Left lung (tissue), 10 donors: ENCODE measurements around the gene CCDC184. TPM values are rescaled to one million over a fixed set of nuclear protein-coding genes. Genes with fewer than 3 reads are reported as not detected.

ENCODE experiments used
- ATAC-seq: fragments of 200-7000 bp; cut with Tn5 transposase; one replicate; pipeline ENCODE4 v1.9.1; 2020; ENCODE audit warnings: moderate library complexity
- DNase-seq, 4 donors: peaks; one replicate each; pipeline ENCODE4 v3.0.0-alpha.2; 2013 to 2020
- H3K27ac ChIP-seq, 2 donors: fragments of 200-600 bp; sonication (generic) in 1 of 2; one replicate each; pipeline versions ENCODE4 v1.5.0 to v1.8.0; 2020 to 2021
- H3K27me3 ChIP-seq, 2 donors: fragments of 200-600 bp; sonication (generic) in 1 of 2; one replicate each; pipeline versions ENCODE4 v1.5.0 to v1.8.0; 2020 to 2021
- H3K36me3 ChIP-seq, 2 donors: fragments of 200-600 bp; sonication (generic) in 1 of 2; one replicate each; pipeline versions ENCODE4 v1.5.0 to v1.8.0; 2020 to 2021
- H3K4me1 ChIP-seq, 2 donors: fragments of 200-600 bp; one replicate each; pipeline ENCODE4 v1.8.0; 2021
- H3K4me3 ChIP-seq, 2 donors: fragments of 200-600 bp; sonication (generic) in 1 of 2; one replicate each; pipeline versions ENCODE4 v1.5.0 to v1.8.0; 2020 to 2021; ENCODE audit warnings: mild to moderate bottlenecking in 1 of 2
- H3K9me3 ChIP-seq, 2 donors: fragments of 200-600 bp; sonication (generic) in 1 of 2; one replicate each; pipeline versions ENCODE4 v1.5.0 to v1.8.0; 2020 to 2021
- CTCF ChIP-seq, 2 donors: fragments of 200-600 bp; sonication (generic) in 1 of 2; IDR thresholded peaks; one replicate each; pipeline versions ENCODE4 v1.5.0 to v1.8.0; 2021; ENCODE audit warnings: antibody characterized with exemption in 2 of 2
- intact Hi-C, 2 donors: fragments of 100-400 bp; cut with DNase I; formaldehyde crosslinking; loops; one replicate each; pipeline versions ENCODE4 v1.11.2 to v1.14.2; 2022
- polyA plus RNA-seq, 6 donors: library from polyadenylated mRNA; unstranded; fragments of 120-200 nt; gene quantifications; one replicate each; pipeline ENCODE4 v1.2.1, GENCODE V29; 2013; ENCODE audit not compliant: insufficient read length in 6 of 6
- total RNA-seq, 2 donors: library from RNA; stranded (reverse); fragmentation: NEBNext Ultra II Directional; extraction: Animal tissue kit (Norgen Biotek cat#: 25700); gene quantifications; one replicate each; pipeline ENCODE4 v1.2.1, GENCODE V29; 2021
- donor health status: DM: no; HTN: yes; CAD: no.
- donor health status: DM: no; HTN: no; CAD: no.

Gene CCDC184
- total and polyA plus RNA-seq, 8 donors: 0.20 to 0.73 (median 0.31) TPM; not detected in 1

- Histone ChIP-seq H3K36me3 (peaks cover 0 to 5% of the 10 kb centered on the region in 2 donors), H3K27ac (peak overlapping the region; percentile 83 to 89), H3K4me1 (peaks cover 0 to 18% of the 10 kb centered on the region in 2 donors), H3K4me3 (peak overlapping the region; percentile 78 to 97), H3K27me3 (no peaks in the 10 kb centered on the region), H3K9me3 (no peaks in the 10 kb centered on the region)
- peak in 1 of 2 donors; percentile 5 for TF ChIP-seq CTCF (IDR thresholded peaks at IDR 0.05)
- DNase-seq (no peak), ATAC-seq (no peak)
- intact Hi-C loops: loop anchor here in 1 of 2 donors (5.0 kb wide), 1 partner anchor 51 kb away; the partner anchor contains the start of gene SENP1
These were observed 25.5 kb upstream of the CCDC184 start for GRCh38 chr12:48157889-48158370.

DNA sequence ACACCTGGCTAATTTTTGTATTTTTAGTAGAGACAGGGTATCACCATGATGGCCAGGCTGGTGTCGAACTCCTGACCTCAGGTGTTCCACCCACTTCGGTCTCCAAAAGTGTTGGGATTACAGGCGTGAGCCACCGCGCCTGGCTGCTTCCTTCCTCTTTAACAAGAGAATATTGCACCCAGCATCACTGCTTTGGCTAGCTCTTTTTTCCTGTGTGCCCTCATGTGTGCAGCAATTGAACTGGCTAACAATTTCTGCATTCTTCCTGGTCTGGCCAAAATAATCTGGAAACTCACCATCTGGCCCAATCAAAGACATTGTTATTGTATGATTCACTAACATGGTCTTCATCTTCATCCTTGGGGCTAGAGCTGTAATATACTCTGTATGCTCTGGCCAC is 23.4 kb upstream of the CCDC184 start:
- no peaks in the 10 kb centered on the region for H3K27me3 ChIP-seq
- no peak for DNase-seq
- no peaks in the 10 kb centered on the region for H3K36me3 ChIP-seq
- intact Hi-C loops: no loop called here
- no peak for TF ChIP-seq CTCF (IDR thresholded peaks at IDR 0.05)
- no peak overlapping the region for H3K27ac ChIP-seq
- no peak for ATAC-seq
- H3K4me1 ChIP-seq: peaks cover 0 to 14% of the 10 kb centered on the region in 2 donors
- H3K9me3 ChIP-seq: no peaks in the 10 kb centered on the region
- no peak overlapping the region for H3K4me3 ChIP-seq

DNA sequence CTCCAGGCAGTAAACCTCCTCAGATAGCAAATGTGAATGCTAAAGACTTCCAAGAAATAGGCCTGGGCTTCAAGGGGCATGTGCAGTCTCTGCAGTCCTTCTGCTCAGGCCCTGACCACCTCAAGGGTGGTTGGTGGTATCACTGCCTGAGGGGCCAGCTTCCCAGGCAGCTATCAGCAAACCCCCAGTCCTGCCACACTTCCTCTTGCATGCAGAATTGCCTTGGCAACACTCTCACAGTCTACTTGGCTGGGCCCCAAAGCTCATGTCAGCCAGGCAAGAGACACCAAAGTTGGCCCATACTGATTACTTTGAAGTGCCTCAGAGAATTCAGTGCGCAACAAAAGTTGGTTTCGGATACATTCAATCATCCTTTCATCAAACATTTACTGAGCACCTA is 22.6 kb upstream of the CCDC184 start:
- ATAC-seq: no peak
- intact Hi-C loops: no loop called here

GRCh38 chr12:48163150-48163747 is 20.2 kb upstream of the CCDC184 start:
- no peak for TF ChIP-seq CTCF (IDR thresholded peaks at IDR 0.05)
- H3K9me3 ChIP-seq: no peaks in the 10 kb centered on the region
- no peak for ATAC-seq
- no peak overlapping the region for H3K27ac ChIP-seq
- H3K27me3 ChIP-seq: peaks cover 0 to 15% of the 10 kb centered on the region in 2 donors
- no peaks in the 10 kb centered on the region for H3K36me3 ChIP-seq
- H3K4me1 ChIP-seq: no peaks in the 10 kb centered on the region
- DNase-seq: no peak
- intact Hi-C loops: no loop called here
- no peak overlapping the region for H3K4me3 ChIP-seq

More for the DNA sequence above, 22.6 kb upstream of the CCDC184 start:
- H3K9me3 ChIP-seq: no peaks in the 10 kb centered on the region
- TF ChIP-seq CTCF (IDR thresholded peaks at IDR 0.05): no peak
- no peaks in the 10 kb centered on the region for H3K27me3 ChIP-seq
- peaks cover 0 to 14% of the 10 kb centered on the region in 2 donors for H3K4me1 ChIP-seq
- H3K27ac ChIP-seq: no peak overlapping the region
- DNase-seq: peak in 1 of 4 donors; percentile 39
- no peak overlapping the region for H3K4me3 ChIP-seq
- H3K36me3 ChIP-seq: no peaks in the 10 kb centered on the region

- TF ChIP-seq CTCF (IDR thresholded peaks at IDR 0.05): no peak
- Histone ChIP-seq H3K4me1 (no peaks in the 10 kb centered on the region), H3K36me3 (no peaks in the 10 kb centered on the region), H3K9me3 (no peaks in the 10 kb centered on the region), H3K4me3 (no peak overlapping the region), H3K27me3 (peaks cover 0 to 15% of the 10 kb centered on the region in 2 donors), H3K27ac (no peak overlapping the region)
- ATAC-seq (no peak), DNase-seq (no peak)
- intact Hi-C loops: no loop called here
These were observed 19.0 kb upstream of the CCDC184 start for GRCh38 chr12:48164451-48164850.
